NCI-H226 (cell line): ENCODE data around the gene HPGD.

ENCODE experiments used
- DNase-seq: peaks from one replicate; pipeline ENCODE4 v3.0.0-alpha.2; 2015

HPGD gene

DNA sequence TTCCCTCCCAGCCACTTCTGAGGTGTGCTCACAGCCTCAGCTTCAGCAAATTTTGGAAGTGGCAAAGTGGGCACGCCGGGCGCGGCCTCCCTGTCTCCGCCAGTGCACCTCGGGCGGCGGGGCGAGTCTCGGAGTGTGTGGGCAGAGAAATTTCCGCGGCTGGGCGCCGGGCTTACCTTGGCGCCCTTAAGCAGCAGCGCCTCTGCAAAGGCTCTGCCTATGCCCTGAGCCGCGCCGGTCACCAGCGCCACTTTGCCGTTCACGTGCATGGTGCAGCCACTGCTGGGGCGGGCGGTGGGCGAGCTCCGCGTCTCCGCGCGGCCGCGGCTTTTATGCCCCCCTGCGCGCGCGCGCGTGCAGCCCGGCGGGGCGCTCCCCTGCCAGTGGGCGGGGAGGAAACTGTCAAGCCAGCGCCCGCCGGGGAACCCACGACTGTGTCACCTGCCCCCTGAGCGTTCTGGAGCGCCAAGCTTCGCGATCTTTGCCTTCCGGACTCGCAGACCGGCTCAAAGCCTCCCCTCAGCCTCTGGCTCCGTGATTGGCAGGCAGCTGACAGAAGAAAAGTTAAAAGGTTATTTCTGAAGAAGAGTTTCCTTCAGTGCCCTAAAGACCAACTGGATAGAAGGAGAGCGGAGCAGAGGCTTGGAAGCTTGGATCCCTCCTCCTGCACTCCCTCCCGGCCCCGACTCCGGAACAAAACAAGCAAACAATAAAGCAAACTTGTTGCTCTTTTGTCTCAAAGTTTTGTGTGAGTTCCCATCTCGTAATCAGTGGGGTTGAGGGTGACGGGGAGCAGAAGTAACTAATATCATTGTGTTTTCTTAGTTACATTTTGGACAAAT is at the start of gene HPGD:
Gene HPGD (minus strand): TSS at position 306 of the 842 bp plus-strand sequence. CDS start 37 bp downstream, at position 269.
- DNase-seq: no peak

DNA sequence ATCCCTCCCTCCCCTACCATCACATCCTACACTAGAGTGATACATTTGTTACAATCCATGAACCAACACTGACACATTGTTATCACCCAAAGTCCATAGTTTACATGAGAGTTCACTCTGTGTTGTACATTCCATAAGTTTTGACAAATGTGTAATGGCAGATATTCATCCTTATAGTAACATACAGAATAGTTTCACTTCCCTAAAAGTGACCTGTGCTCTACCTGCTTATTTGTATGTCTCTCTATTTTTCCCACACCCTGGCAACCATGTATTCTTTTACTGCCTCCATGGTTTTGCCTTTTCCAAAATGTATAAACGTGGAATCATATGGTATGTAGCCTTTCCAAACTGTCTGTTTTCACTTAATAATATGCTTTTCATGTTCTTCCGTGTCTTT is 42.2 kb upstream of the HPGD start:
- DNase-seq: no peak

- DNase-seq: no peak
Measured at GRCh38 chr4:174563399-174563798, 41.1 kb upstream of the HPGD start.

DNA sequence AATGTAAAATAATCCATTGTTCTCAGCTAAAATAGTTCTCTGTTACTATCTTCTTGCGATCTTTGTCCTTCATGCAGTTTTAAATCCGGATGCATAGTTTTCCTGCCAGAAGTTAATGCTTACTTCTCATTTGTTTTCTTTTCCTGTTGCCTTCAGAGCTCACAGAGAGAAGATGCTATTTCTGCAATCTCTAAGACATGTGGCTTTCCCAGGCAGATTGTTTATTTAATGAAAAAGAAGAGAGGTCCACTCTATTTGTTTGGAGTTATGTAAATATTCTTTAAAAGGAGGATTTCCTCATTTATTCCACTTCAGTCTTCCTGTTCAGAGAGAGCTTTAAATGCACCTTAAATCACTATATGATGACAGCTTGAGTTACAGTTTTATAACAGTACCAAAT is 39.3 kb upstream of the HPGD start:
- no peak for DNase-seq

GRCh38 chr4:174559894-174560293 is 37.6 kb upstream of the HPGD start:
- no peak for DNase-seq

- no peak for DNase-seq
Measured at GRCh38 chr4:174555789-174556630, 33.7 kb upstream of the HPGD start.

DNA sequence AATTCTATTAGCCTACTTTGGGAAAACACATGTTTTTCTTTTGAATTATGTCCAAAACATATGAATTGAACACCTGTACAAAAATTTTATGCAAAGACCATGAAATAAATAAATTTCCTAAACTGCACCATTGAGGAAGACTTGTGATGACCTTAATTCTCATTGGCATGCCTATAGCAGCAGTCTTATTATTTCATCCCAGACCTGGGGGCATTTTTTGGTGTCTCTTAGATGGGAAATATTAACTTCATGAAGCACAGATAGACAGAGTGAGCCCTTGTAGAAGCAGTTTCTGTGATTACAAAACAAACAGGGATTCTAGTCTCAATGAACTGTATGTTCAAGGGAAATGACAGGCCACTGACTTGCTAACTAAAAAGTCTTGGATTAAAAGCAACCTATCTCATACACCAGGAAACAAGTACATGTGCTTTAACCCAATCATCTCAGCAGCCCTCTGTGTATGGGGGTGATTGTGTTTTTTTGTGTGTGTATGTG is 32.0 kb upstream of the HPGD start:
- DNase-seq: no peak

DNA sequence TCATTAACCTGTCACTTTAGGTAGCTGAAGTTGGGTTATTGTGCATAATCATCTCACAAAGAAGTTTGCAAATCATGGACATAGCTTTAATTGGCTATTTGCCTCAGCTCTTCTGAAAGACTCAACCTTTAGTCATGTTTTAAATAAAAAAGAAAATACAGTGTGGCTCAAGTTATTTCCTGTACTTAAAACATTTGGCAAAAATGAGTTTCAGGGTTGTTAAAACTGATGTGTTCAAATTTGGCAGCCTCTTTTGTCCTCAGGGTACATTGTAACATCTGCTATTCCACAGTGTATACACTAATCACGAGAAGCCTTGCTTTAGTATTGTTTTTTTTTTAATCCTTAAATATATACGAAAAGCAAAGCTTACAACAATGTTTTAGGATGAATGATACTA is 31.5 kb upstream of the HPGD start:
- no peak for DNase-seq

DNA sequence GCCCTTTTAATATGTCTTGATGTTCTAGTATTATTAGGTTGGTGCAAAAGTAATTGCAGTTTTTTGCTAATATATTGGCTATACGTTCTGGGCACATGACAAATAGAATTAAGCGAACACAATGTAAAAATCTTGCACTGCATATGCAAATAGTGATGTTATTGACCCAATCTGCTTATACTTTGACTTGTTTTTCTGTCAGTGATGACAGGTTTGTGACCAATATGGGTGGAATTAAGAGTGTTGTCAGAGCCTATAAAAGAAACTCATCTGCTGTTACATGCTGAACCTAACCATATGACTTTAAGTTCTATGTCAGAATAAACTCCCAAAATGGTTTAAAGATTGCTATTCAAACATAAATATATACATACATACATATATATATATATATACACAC is 30.7 kb upstream of the HPGD start:
- DNase-seq: no peak

- no peak for DNase-seq
Measured at GRCh38 chr4:174550541-174550940, 28.3 kb upstream of the HPGD start.

GRCh38 chr4:174549721-174550120 is 27.4 kb upstream of the HPGD start:
- DNase-seq: no peak

DNA sequence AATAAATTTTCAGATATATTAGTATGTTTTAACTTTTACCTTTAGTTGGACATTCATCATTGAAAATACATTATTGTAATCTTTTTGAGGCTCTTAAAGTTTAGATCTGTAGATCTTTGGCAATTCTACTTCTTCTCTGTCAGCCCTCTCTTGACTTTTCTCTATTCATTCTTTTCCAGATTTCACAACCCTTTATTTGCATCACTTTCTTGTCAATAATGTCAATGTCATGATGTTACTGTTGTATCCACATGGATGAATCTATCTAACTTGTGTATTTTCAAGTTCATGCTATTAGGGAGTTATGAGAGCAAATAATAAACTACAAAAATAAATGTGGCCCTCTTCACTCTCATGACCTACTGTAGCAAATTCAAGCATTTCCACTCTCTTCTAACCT is 23.0 kb upstream of the HPGD start:
- DNase-seq: no peak

- no peak for DNase-seq
Measured at GRCh38 chr4:174544496-174544895, 22.2 kb upstream of the HPGD start.

GRCh38 chr4:174540175-174540574 is 17.9 kb upstream of the HPGD start:
- no peak for DNase-seq

DNA sequence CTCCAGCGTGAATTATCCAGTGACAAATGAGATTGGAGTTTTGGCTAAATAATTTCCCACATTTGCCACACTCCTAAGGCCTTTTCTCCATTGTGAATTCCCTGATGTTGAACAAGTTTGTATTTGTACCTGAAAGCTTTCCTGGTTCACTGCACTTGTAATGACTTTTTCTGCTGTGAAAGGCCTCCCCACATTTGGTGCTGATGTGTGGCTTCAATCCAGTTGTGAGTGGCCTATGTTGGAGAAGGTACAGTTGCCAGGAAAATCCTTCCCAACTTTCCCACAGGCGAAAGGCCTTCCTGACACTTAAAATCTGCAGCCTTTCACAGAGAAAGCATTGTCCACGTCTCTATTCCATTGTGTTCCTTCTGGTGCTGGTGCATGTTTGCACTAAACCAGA is 17.3 kb upstream of the HPGD start:
- DNase-seq: no peak

DNA sequence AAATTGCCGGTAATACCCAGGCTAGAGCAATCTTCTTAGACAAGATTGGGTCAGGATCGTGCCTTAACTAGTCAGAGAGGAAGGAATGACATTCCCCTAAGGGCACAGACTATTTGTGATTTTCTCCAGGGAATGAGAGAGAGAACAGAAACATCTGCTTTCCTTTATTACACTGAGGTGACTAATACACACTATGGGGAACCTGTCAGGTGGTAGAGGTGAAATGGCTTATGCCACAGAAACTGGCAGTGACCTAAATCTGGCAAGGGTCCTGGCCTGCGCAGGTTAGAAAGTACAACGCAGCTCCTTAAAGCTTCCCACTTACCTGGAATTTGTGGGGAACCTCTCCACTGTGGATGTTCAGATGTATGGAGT is 16.6 kb upstream of the HPGD start:
- no peak for DNase-seq

- DNase-seq: no peak
Measured at GRCh38 chr4:174538123-174538875, 16.0 kb upstream of the HPGD start.

DNA sequence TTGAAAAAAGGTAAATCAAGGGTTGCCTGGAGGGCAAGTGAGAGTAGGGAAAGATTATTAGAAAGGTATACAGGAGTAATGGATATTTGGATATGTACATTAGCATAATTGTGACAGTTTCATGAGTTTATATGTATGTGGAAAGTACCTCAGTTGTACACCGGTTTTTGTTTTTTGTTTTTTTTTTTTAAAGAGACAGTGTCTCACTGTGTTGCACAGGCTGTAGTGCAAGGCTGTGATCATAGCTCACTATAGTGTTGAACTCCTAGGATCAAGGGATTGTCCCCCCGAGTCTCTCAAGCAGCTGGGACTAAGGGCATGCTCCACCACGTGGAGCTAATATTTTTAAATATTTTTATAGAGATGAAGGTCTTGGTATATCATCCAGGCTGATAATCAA is 15.3 kb upstream of the HPGD start:
- no peak for DNase-seq

DNA sequence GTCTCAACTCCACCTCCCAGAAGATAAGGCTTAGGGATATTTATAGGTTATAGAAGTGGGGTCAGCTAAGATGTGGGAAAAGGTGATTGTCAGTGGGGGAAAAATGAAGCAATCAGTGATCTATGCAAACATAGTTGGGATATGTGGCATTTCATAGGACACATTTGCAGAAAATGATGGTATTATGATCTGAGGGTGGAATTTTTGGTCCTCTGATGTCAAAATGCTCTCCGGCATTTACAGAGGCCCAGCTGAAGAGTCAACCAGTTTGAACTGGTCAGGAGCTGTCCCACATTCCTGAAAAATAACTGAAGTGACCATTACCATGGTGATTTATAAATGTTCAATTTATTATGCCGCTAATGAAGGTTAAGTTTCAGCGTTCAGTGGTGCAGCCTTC is 12.2 kb upstream of the HPGD start:
- DNase-seq: no peak

- DNase-seq: no peak
Measured at GRCh38 chr4:174532445-174532844, 10.2 kb upstream of the HPGD start.

GRCh38 chr4:174531486-174531885 is 9.2 kb upstream of the HPGD start:
- peak; percentile 67 for DNase-seq

DNA sequence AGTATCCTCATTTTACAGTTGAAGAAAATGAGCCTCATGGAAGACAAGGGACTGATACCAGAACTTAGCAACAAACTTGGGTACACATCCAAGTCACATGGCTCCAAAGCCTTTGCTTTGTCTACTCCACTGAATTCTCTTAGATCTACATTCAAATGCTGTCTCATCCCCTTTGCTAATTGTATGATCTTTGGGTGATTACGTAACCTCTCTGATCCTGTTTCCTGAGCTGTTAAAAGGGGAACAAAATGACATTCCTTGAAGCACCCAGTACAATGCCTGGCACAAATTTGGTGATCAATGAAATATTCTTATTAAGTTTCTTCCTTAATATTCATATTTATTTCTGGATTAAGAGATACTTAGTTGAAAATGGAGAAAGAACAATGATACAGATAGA is 5.9 kb upstream of the HPGD start:
- DNase-seq: no peak

DNA sequence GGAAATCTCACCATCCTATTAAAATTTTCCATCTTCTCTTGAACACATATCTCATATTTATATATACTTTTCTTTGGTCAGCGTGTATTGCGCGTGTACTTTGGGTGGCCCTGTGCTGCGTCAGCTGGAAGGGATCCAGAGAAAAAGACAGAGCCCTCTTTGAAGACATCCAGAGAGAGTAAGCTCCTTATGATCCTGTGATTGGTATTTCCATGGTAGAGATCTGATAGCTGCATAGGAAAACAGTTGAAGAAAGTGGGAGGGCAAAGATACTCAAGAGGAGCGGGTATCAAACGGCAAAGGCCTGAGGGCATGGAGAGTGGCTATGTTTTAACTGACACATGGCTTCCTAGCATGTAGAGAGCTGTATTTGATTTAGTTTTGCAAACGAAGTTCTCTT is 4.4 kb upstream of the HPGD start:
- no peak for DNase-seq
